ENCODE results near the gene ONECUT3.

The ONECUT3 gene

GRCh38 chr19:1768918-1769644 lies 15.8 kb downstream of the ONECUT3 start:
- H4K91ac ChIP-seq (ENCODE audit: low read length), result no peak overlapping the region
- WGBS, result 90% methylated on average over 4 of the region's 9 CpGs
- H2BK120ac ChIP-seq (ENCODE audit: low read depth, low read length), result no peak overlapping the region
- peaks cover 17% of the 10 kb centered on the region for H3K9me3 ChIP-seq (ENCODE audit: control insufficient read depth, low read length)
- no peaks in the 10 kb centered on the region for H3K79me1 ChIP-seq (replicated peaks; ENCODE audit: low read length, poor library complexity, severe bottlenecking)
- peaks cover 62 to 70% of the 10 kb centered on the region in 2 experiments for H3K27me3 ChIP-seq (ENCODE audit: control insufficient read depth in 1 of 2, insufficient read depth in 1 of 2, low read length in 2 of 2)
- H3K4ac ChIP-seq (ENCODE audit: low read depth in 1 of 2, low read length in 2 of 2), result no peak overlapping the region
- H2BK12ac ChIP-seq (ENCODE audit: low read length in 2 of 2), result no peak overlapping the region
- peak overlapping the region in 1 of 2 experiments; percentile 14 for H3K14ac ChIP-seq (ENCODE audit: low read length in 2 of 2)
- H2AFZ ChIP-seq (ENCODE audit: low read depth, low read length), result no peak overlapping the region
- H2BK15ac ChIP-seq (ENCODE audit: low read depth, poor library complexity, severe bottlenecking), result no peak overlapping the region
- no peak overlapping the region for H4K8ac ChIP-seq (ENCODE audit: low read length)
- H3K36me3 ChIP-seq (ENCODE audit: control insufficient read depth in 1 of 2, insufficient read depth in 2 of 2, low read depth in 1 of 2, low read length in 2 of 2), result no peaks in the 10 kb centered on the region
- peaks cover 2% of the 10 kb centered on the region for H3K4me1 ChIP-seq (ENCODE audit: control insufficient read depth, insufficient read depth, low read depth, low read length)
- no peak overlapping the region for H3K27ac ChIP-seq (ENCODE audit: low read length, poor library complexity, severe bottlenecking)
- no peak overlapping the region for H3K23ac ChIP-seq (ENCODE audit: low read length in 2 of 2)
- H3K9ac ChIP-seq (ENCODE audit: low read length), result no peak overlapping the region
- DNase-seq, result no peak
- no peak overlapping the region for H3K18ac ChIP-seq (ENCODE audit: low read depth in 1 of 2, low read length in 2 of 2)
- H2BK5ac ChIP-seq (ENCODE audit: low read depth, low read length, poor library complexity, severe bottlenecking), result no peak overlapping the region
- H3K4me2 ChIP-seq (ENCODE audit: low read length, poor library complexity, severe bottlenecking), result no peak overlapping the region
- H3K4me3 ChIP-seq (ENCODE audit: insufficient read depth in 1 of 2, low read depth in 1 of 2, low read length in 2 of 2), result no peak overlapping the region
- no peak overlapping the region for H2AK5ac ChIP-seq (ENCODE audit: low read length, severe bottlenecking)

GRCh38 chr19:1769645-1769985 lies 16.3 kb downstream of the ONECUT3 start:
- no peak overlapping the region for H2BK12ac ChIP-seq (ENCODE audit: low read length in 2 of 2)

GRCh38 chr19:1770866-1771576 lies 17.7 kb downstream of the ONECUT3 start:
- WGBS, result 86% methylated on average over 3 of the region's 4 CpGs

More at GRCh38 chr19:1769645-1769985, 16.3 kb downstream of the ONECUT3 start:
- H3K23ac ChIP-seq (ENCODE audit: low read length in 2 of 2), result no peak overlapping the region
- no peak overlapping the region for H2AFZ ChIP-seq (ENCODE audit: low read depth, low read length)
- no peak overlapping the region for H3K4ac ChIP-seq (ENCODE audit: low read depth in 1 of 2, low read length in 2 of 2)
- no peak for DNase-seq
- 46% methylated on average over 9 of the region's 12 CpGs for WGBS
- H3K27me3 ChIP-seq (ENCODE audit: control insufficient read depth in 1 of 2, insufficient read depth in 1 of 2, low read length in 2 of 2), result peaks cover 62 to 71% of the 10 kb centered on the region in 2 experiments
- H2BK15ac ChIP-seq (ENCODE audit: low read depth, poor library complexity, severe bottlenecking), result no peak overlapping the region
- H3K9ac ChIP-seq (ENCODE audit: low read length), result no peak overlapping the region
- H4K8ac ChIP-seq (ENCODE audit: low read length), result no peak overlapping the region
- no peaks in the 10 kb centered on the region for H3K36me3 ChIP-seq (ENCODE audit: control insufficient read depth in 1 of 2, insufficient read depth in 2 of 2, low read depth in 1 of 2, low read length in 2 of 2)
- no peak overlapping the region for H4K91ac ChIP-seq (ENCODE audit: low read length)
- no peak overlapping the region for H3K4me2 ChIP-seq (ENCODE audit: low read length, poor library complexity, severe bottlenecking)
- H3K9me3 ChIP-seq (ENCODE audit: control insufficient read depth, low read length), result peaks cover 18% of the 10 kb centered on the region
- no peak overlapping the region for H2AK5ac ChIP-seq (ENCODE audit: low read length, severe bottlenecking)
- peaks cover 2% of the 10 kb centered on the region for H3K4me1 ChIP-seq (ENCODE audit: control insufficient read depth, insufficient read depth, low read depth, low read length)
- no peak overlapping the region for H3K4me3 ChIP-seq (ENCODE audit: insufficient read depth in 1 of 2, low read depth in 1 of 2, low read length in 2 of 2)
- H3K18ac ChIP-seq (ENCODE audit: low read depth in 1 of 2, low read length in 2 of 2), result no peak overlapping the region
- H3K14ac ChIP-seq (ENCODE audit: low read length in 2 of 2), result no peak overlapping the region
- H2BK120ac ChIP-seq (ENCODE audit: low read depth, low read length), result no peak overlapping the region
- no peaks in the 10 kb centered on the region for H3K79me1 ChIP-seq (replicated peaks; ENCODE audit: low read length, poor library complexity, severe bottlenecking)
- no peak overlapping the region for H3K27ac ChIP-seq (ENCODE audit: low read length, poor library complexity, severe bottlenecking)
- no peak overlapping the region for H2BK5ac ChIP-seq (ENCODE audit: low read depth, low read length, poor library complexity, severe bottlenecking)

GRCh38 chr19:1773184-1773583 lies 19.9 kb downstream of the ONECUT3 start:
- Histone ChIP-seq H3K9ac (ENCODE audit: low read length) (no peak overlapping the region), H4K8ac (ENCODE audit: low read length) (no peak overlapping the region), H3K23ac (ENCODE audit: low read length in 2 of 2) (no peak overlapping the region), H4K91ac (ENCODE audit: low read length) (no peak overlapping the region), H2BK5ac (ENCODE audit: low read depth, low read length, poor library complexity, severe bottlenecking) (no peak overlapping the region), H3K36me3 (ENCODE audit: control insufficient read depth in 1 of 2, insufficient read depth in 2 of 2, low read depth in 1 of 2, low read length in 2 of 2) (no peaks in the 10 kb centered on the region), H3K79me1 (replicated peaks; ENCODE audit: low read length, poor library complexity, severe bottlenecking) (no peaks in the 10 kb centered on the region), H2AK5ac (ENCODE audit: low read length, severe bottlenecking) (no peak overlapping the region), H3K9me3 (ENCODE audit: control insufficient read depth, low read length) (peaks cover 18% of the 10 kb centered on the region), H3K27me3 (ENCODE audit: control insufficient read depth in 1 of 2, insufficient read depth in 1 of 2, low read length in 2 of 2) (peaks cover 59 to 67% of the 10 kb centered on the region in 2 experiments), H2AFZ (ENCODE audit: low read depth, low read length) (no peak overlapping the region), H2BK12ac (ENCODE audit: low read length in 2 of 2) (no peak overlapping the region), H3K4ac (ENCODE audit: low read depth in 1 of 2, low read length in 2 of 2) (no peak overlapping the region), H3K27ac (ENCODE audit: low read length, poor library complexity, severe bottlenecking) (no peak overlapping the region), H3K4me1 (ENCODE audit: control insufficient read depth, insufficient read depth, low read depth, low read length) (peaks cover 6% of the 10 kb centered on the region), H3K14ac (ENCODE audit: low read length in 2 of 2) (no peak overlapping the region), H3K4me3 (ENCODE audit: insufficient read depth in 1 of 2, low read depth in 1 of 2, low read length in 2 of 2) (no peak overlapping the region), H3K18ac (ENCODE audit: low read depth in 1 of 2, low read length in 2 of 2) (no peak overlapping the region), H2BK15ac (ENCODE audit: low read depth, poor library complexity, severe bottlenecking) (no peak overlapping the region), H3K4me2 (ENCODE audit: low read length, poor library complexity, severe bottlenecking) (no peak overlapping the region), H2BK120ac (ENCODE audit: low read depth, low read length) (no peak overlapping the region)
- WGBS, result 64% methylated on average over 8 of the region's 8 CpGs
- DNase-seq, result no peak

More at GRCh38 chr19:1770866-1771576, 17.7 kb downstream of the ONECUT3 start:
- no peaks in the 10 kb centered on the region for H3K79me1 ChIP-seq (replicated peaks; ENCODE audit: low read length, poor library complexity, severe bottlenecking)
- no peak overlapping the region for H2BK12ac ChIP-seq (ENCODE audit: low read length in 2 of 2)
- H3K4me1 ChIP-seq (ENCODE audit: control insufficient read depth, insufficient read depth, low read depth, low read length), result peaks cover 5% of the 10 kb centered on the region
- peaks cover 62 to 69% of the 10 kb centered on the region in 2 experiments for H3K27me3 ChIP-seq (ENCODE audit: control insufficient read depth in 1 of 2, insufficient read depth in 1 of 2, low read length in 2 of 2)
- H2BK5ac ChIP-seq (ENCODE audit: low read depth, low read length, poor library complexity, severe bottlenecking), result no peak overlapping the region
- H3K9me3 ChIP-seq (ENCODE audit: control insufficient read depth, low read length), result peaks cover 18% of the 10 kb centered on the region
- H3K4me3 ChIP-seq (ENCODE audit: insufficient read depth in 1 of 2, low read depth in 1 of 2, low read length in 2 of 2), result no peak overlapping the region
- no peak overlapping the region for H3K23ac ChIP-seq (ENCODE audit: low read length in 2 of 2)
- H2BK15ac ChIP-seq (ENCODE audit: low read depth, poor library complexity, severe bottlenecking), result no peak overlapping the region
- H2BK120ac ChIP-seq (ENCODE audit: low read depth, low read length), result no peak overlapping the region
- no peak overlapping the region for H3K14ac ChIP-seq (ENCODE audit: low read length in 2 of 2)
- H3K9ac ChIP-seq (ENCODE audit: low read length), result no peak overlapping the region
- no peak for DNase-seq
- no peak overlapping the region for H3K4ac ChIP-seq (ENCODE audit: low read depth in 1 of 2, low read length in 2 of 2)
- H2AK5ac ChIP-seq (ENCODE audit: low read length, severe bottlenecking), result no peak overlapping the region
- H3K36me3 ChIP-seq (ENCODE audit: control insufficient read depth in 1 of 2, insufficient read depth in 2 of 2, low read depth in 1 of 2, low read length in 2 of 2), result no peaks in the 10 kb centered on the region
- no peak overlapping the region for H4K8ac ChIP-seq (ENCODE audit: low read length)
- H3K4me2 ChIP-seq (ENCODE audit: low read length, poor library complexity, severe bottlenecking), result no peak overlapping the region
- H4K91ac ChIP-seq (ENCODE audit: low read length), result no peak overlapping the region
- H3K27ac ChIP-seq (ENCODE audit: low read length, poor library complexity, severe bottlenecking), result no peak overlapping the region
- no peak overlapping the region for H2AFZ ChIP-seq (ENCODE audit: low read depth, low read length)
- no peak overlapping the region for H3K18ac ChIP-seq (ENCODE audit: low read depth in 1 of 2, low read length in 2 of 2)
